ENCODE measurements around the gene ZSCAN9. TPM values are rescaled to one million over a fixed set of nuclear protein-coding genes. Genes with fewer than 3 reads are reported as not detected.

Gene ZSCAN9
- total and polyA plus RNA-seq, 9 of the 15 experiments (the other 6 are each of a cell fraction or from before 2014, with no cell fraction given): 18.8 to 48.9 (median 28.7) TPM

GRCh38 chr6:28212510-28213212, 12.4 kb upstream of the ZSCAN9 start:
- FAIRE-seq (peak; percentile 83), ATAC-seq (peak; percentile 78), DNase-seq (ENCODE audit: extremely low read depth in 1 of 4, low spot score in 3 of 4) (peak; percentile 80 to 95 (median 82))
- H3K4me2 ChIP-seq (ENCODE audit: insufficient read depth, low read length): peak overlapping the region; percentile 86
- H3K27me3 ChIP-seq (ENCODE audit: control insufficient read depth in 2 of 2, insufficient read depth in 2 of 2, low read length in 2 of 2): no peaks in the 10 kb centered on the region
- peak overlapping the region; percentile 70 to 91; a peak in 3 of 4 replicates for H3K9ac ChIP-seq (ENCODE audit: insufficient read depth in 1 of 2, low read depth in 2 of 2, low read length in 2 of 2)
- CTCF ChIA-PET (ENCODE audit: low intra/inter-chr PET ratio): interaction anchor here (0.6 kb wide), 1 partner anchor 144 kb away, joined by 3 read pairs; no protein-coding TSS in a partner anchor
- H3K9me3 ChIP-seq (replicated peaks; ENCODE audit: control insufficient read depth, insufficient read depth, low read depth, low read length): peaks cover 5% of the 10 kb centered on the region; the same call in 1 of the 2 replicates
- intact Hi-C loops (cut with micrococcal nuclease) (loop anchor here (2.0 to 10.0 kb wide), 5 partner anchors 50 to 1048 kb away; a partner anchor contains a TSS), in situ Hi-C loops (cut with MboI) (no loop called here)
- peak overlapping the region; percentile 48 for H3K4me3 ChIP-seq
- POLR2A ChIA-PET: interaction anchor here (0.7 to 2.3 kb wide), 11 partner anchors 8 to 404 kb away, joined by 3 to 19 read pairs (median 3); no protein-coding TSS in a partner anchor
- H3K4me1 ChIP-seq (replicated peaks in 1 of 2; ENCODE audit: control insufficient read depth in 2 of 2, insufficient read depth in 2 of 2, low read length in 2 of 2): peaks cover 16 to 23% of the 10 kb centered on the region in 2 experiments
- H2AFZ ChIP-seq (ENCODE audit: low read depth, low read length): peak overlapping the region; percentile 96
- BruUV-seq (replicated peaks): TSS peak; percentile 99
- H3K27ac ChIP-seq (ENCODE audit: extremely low read depth, low read depth, low read length): peak overlapping the region; percentile 74
- under 1% methylated on average over 21 of the region's 21 CpGs for WGBS (ENCODE audit: insufficient coverage, low coverage, missing lambda C conversion rate)
- no peaks in the 10 kb centered on the region; the same call in 1 of the 2 replicates for H4K20me1 ChIP-seq (replicated peaks; ENCODE audit: control insufficient read depth, insufficient read depth, low read length)
- peaks cover 8% of the 10 kb centered on the region for H3K79me2 ChIP-seq (ENCODE audit: control insufficient read depth, insufficient read depth, low read length)
- no peaks in the 10 kb centered on the region for H3K36me3 ChIP-seq (ENCODE audit: control insufficient read depth, insufficient read depth, low read length)
- no peaks in the 10 kb centered on the region for H3K9me1 ChIP-seq (ENCODE audit: control insufficient read depth, insufficient read depth, low read length)
- TF ChIP-seq HNRNPUL1 (IDR thresholded peaks at IDR 0.05; ENCODE audit: low read length): 0 out of 2 replicates have a peak, but pooled peaks have one; percentile 64
- TF ChIP-seq NUFIP1 (IDR thresholded peaks at IDR 0.05; ENCODE audit: partially characterized antibody): peak; percentile 94
- 0 out of 2 replicates have a peak, but pooled peaks have one; percentile 30 for TF ChIP-seq KLF1 (tag; IDR thresholded peaks at IDR 0.05)
- peak; percentile 100 for TF ChIP-seq TBP (optimal IDR thresholded peaks at IDR 0.05; ENCODE audit: low read depth, low read length)
- no peak for TF ChIP-seq HNRNPH1 (optimal IDR thresholded peaks at IDR 0.05; ENCODE audit: low read depth, low read length)
- peak; percentile 90 for TF ChIP-seq CEBPB (tag; IDR thresholded peaks at IDR 0.05)
- TF ChIP-seq NFE2 (IDR thresholded peaks at IDR 0.05; ENCODE audit: low read depth): peak; percentile 48; the same call in 1 of the 2 replicates
- TF ChIP-seq GABPA (tag; conservative IDR thresholded peaks at IDR 0.05; ENCODE audit: low read depth): no peak
- peak in 1 of 2 experiments; percentile 92; a peak in 3 of 4 replicates for TF ChIP-seq HDAC1 (IDR thresholded peaks at IDR 0.05)
- peak; percentile 25 for TF ChIP-seq POLR2B (IDR thresholded peaks at IDR 0.05; ENCODE audit: low read depth, partially characterized antibody)
- no peak for TF ChIP-seq NELFE (IDR thresholded peaks at IDR 0.05; ENCODE audit: insufficient read depth, insufficient read length)
- TF ChIP-seq RFX7 (CRISPR knock-in tag; IDR thresholded peaks at IDR 0.05): no peak
- peak; percentile 70; the same call in 1 of the 2 replicates for TF ChIP-seq LEF1 (IDR thresholded peaks at IDR 0.05)
- no peak for TF ChIP-seq CXXC5 (CRISPR knock-in tag; IDR thresholded peaks at IDR 0.05)
- TF ChIP-seq, protein P1, sequence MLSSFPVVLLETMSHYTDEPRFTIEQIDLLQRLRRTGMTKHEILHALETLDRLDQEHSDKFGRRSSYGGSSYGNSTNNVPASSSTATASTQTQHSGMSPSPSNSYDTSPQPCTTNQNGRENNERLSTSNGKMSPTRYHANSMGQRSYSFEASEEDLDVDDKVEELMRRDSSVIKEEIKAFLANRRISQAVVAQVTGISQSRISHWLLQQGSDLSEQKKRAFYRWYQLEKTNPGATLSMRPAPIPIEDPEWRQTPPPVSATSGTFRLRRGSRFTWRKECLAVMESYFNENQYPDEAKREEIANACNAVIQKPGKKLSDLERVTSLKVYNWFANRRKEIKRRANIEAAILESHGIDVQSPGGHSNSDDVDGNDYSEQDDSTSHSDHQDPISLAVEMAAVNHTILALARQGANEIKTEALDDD (IDR thresholded peaks at IDR 0.05): peak; percentile 89
- no peak for TF ChIP-seq RBM25 (IDR thresholded peaks at IDR 0.05; ENCODE audit: low read depth, low read length, severe bottlenecking)
- TF ChIP-seq POLR2H (tag; IDR thresholded peaks at IDR 0.05; ENCODE audit: low read depth): peak; percentile 100
- no peak for TF ChIP-seq THRA (IDR thresholded peaks at IDR 0.05)
- peak; percentile 62; the same call in 1 of the 2 replicates for TF ChIP-seq BACH1 (tag; IDR thresholded peaks at IDR 0.05)

Measured in K562 (cell line).